HG02763 (cell line): ENCODE measurements around the gene SINHCAF.

Experiments used
- ATAC-seq: cut with Tn5 transposase; IDR thresholded peaks from one replicate; pipeline ENCODE4 v1.9.1; 2021; ENCODE audit warnings: mild to moderate bottlenecking, moderate library complexity; ENCODE audit not compliant: unreplicated experiment

The SINHCAF gene

DNA sequence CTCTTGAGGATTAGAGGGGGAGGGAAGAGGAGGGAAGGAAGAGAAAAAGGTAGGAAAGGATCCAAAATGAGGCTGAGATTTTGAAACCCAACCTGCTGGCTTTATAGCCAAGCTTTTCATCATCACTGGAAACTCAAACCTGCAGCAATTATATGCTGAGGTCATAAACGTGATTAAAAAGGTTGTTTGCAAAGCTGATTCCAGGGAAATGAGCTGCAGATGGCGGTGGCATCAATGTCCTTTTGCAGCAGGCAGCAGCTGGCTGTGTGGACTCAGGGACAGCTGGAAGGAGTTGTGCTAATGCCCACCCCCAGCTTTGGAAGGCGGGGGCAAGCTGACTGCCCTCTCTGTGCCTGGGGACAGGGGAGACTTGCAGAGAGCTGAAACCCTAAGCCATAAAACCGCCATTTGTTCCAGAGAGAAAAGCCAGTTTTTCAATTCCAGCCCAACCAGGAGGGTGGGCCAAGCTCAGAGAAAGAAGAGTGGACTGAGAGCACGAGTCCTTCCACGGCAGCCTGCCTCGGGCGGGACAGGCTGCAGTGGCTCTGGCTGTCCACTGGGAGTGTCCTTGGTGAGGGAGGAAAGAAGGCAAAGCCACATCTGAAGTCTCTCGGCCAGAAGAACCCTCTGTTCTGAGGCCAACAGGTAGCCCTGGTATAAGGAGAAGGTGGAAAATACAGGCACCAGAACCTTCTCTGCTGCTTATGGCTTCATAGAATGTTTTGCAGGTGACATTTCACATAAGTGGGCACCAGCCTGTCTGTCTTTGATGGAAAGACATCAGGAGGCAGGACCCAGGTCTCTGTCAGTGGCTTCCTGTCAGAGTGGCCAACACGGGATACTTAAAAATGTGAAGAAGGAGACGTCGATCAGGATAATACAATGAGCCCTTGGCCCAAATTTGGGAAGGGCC is 90.7 kb downstream of the SINHCAF start:
- no peak for ATAC-seq

GRCh38 chr12:31234053-31234840 is 91.7 kb downstream of the SINHCAF start:
- no peak for ATAC-seq

- ATAC-seq, result no peak
These were observed 92.8 kb downstream of the SINHCAF start for GRCh38 chr12:31233061-31233730.

- no peak for ATAC-seq
These were observed 93.5 kb downstream of the SINHCAF start for GRCh38 chr12:31232361-31232965.

- ATAC-seq, result no peak
These were observed 94.2 kb downstream of the SINHCAF start for GRCh38 chr12:31231611-31232360.
